SK-MEL-5 (cell line): ENCODE measurements around the gene ADAMTS17. TPM values are rescaled to one million over a fixed set of nuclear protein-coding genes. Genes with fewer than 3 reads are reported as not detected.

Source experiments
- DNase-seq: peaks from one replicate; pipeline ENCODE4 v3.0.0-alpha.2; 2016; ENCODE audit warnings: low read depth, low spot score
- in situ Hi-C: cut with HindIII; loops from 2 replicates; pipeline ENCODE4 v1.10.0; 2016; ENCODE audit warnings: low sequenced_read_pairs, high pct_unique_total_duplicates, low pct_unique_long_range_greater_than_20kb
- total RNA-seq: library from RNA; depleted of rRNA; stranded (reverse); fragments of >200 nt; shearing (Covaris generic); gene quantifications from 2 replicates; pipeline ENCODE4 v1.2.3, GENCODE V29; 2014

ADAMTS17 gene
- total RNA-seq, 1 experiment from 2014 or later, result 1.8 TPM

GRCh38 chr15:100263721-100264455, 77.9 kb downstream of the ADAMTS17 start:
- in situ Hi-C loops, result no loop called here
- no peak for DNase-seq

- in situ Hi-C loops, result no loop called here
- no peak for DNase-seq
Measured at GRCh38 chr15:100263031-100263430, 78.7 kb downstream of the ADAMTS17 start.

- in situ Hi-C loops, result no loop called here
Measured at GRCh38 chr15:100261302-100262240, 80.2 kb downstream of the ADAMTS17 start.

GRCh38 chr15:100259266-100259665, 82.5 kb downstream of the ADAMTS17 start:
- in situ Hi-C loops, result no loop called here
- no peak for DNase-seq

More at GRCh38 chr15:100261302-100262240, 80.2 kb downstream of the ADAMTS17 start:
- DNase-seq, result no peak

GRCh38 chr15:100256970-100257650, 84.7 kb downstream of the ADAMTS17 start:
- in situ Hi-C loops, result no loop called here
- DNase-seq, result no peak

- no peak for DNase-seq
- in situ Hi-C loops, result no loop called here
Measured at GRCh38 chr15:100256101-100256969, 85.4 kb downstream of the ADAMTS17 start.

- no peak for DNase-seq
- in situ Hi-C loops, result no loop called here
Measured at GRCh38 chr15:100255644-100256043, 86.1 kb downstream of the ADAMTS17 start.

GRCh38 chr15:100254691-100255090, 87.1 kb downstream of the ADAMTS17 start:
- in situ Hi-C loops, result no loop called here
- DNase-seq, result no peak

GRCh38 chr15:100254285-100254684, 87.5 kb downstream of the ADAMTS17 start:
- in situ Hi-C loops, result no loop called here
- no peak for DNase-seq

- in situ Hi-C loops, result no loop called here
- peak; percentile 34 for DNase-seq
Measured at GRCh38 chr15:100253640-100254039, 88.1 kb downstream of the ADAMTS17 start.

GRCh38 chr15:100252779-100253417, 88.9 kb downstream of the ADAMTS17 start:
- no peak for DNase-seq
- in situ Hi-C loops, result no loop called here

- no peak for DNase-seq
- in situ Hi-C loops, result no loop called here
Measured at GRCh38 chr15:100252359-100252758, 89.4 kb downstream of the ADAMTS17 start.

GRCh38 chr15:100250176-100250800, 91.5 kb downstream of the ADAMTS17 start:
- in situ Hi-C loops, result no loop called here
- DNase-seq, result no peak

GRCh38 chr15:100249096-100249815, 92.5 kb downstream of the ADAMTS17 start:
- DNase-seq, result no peak
- in situ Hi-C loops, result no loop called here

- no peak for DNase-seq
- in situ Hi-C loops, result no loop called here
Measured at GRCh38 chr15:100248236-100248635, 93.5 kb downstream of the ADAMTS17 start.
